ENCODE data around the gene PEX16. TPM values are rescaled to one million over a fixed set of nuclear protein-coding genes. Genes with fewer than 3 reads are reported as not detected.

Gene PEX16
- total and polyA plus RNA-seq, 9 of the 15 experiments (the other 6 are each of a cell fraction or from before 2014, with no cell fraction given): 1.5 to 43.9 (median 14.6) TPM

GRCh38 chr11:45964911-45965389, 47.3 kb upstream of the PEX16 start:
- intact Hi-C loops (cut with micrococcal nuclease): loop anchor here (1.0 to 2.0 kb wide), 2 partner anchors 30 to 41 kb away; no protein-coding TSS in a partner anchor
- peak; percentile 98 for ATAC-seq
- Histone ChIP-seq H2AFZ (ENCODE audit: low read depth, low read length) (peak overlapping the region; percentile 61; the same call in 1 of the 2 replicates), H4K20me1 (replicated peaks; ENCODE audit: control insufficient read depth, insufficient read depth, low read length) (no peaks in the 10 kb centered on the region), H3K79me2 (ENCODE audit: control insufficient read depth, insufficient read depth, low read length) (no peaks in the 10 kb centered on the region), H3K27me3 (ENCODE audit: control insufficient read depth in 2 of 2, insufficient read depth in 2 of 2, low read length in 2 of 2) (no peaks in the 10 kb centered on the region), H3K36me3 (ENCODE audit: control insufficient read depth, insufficient read depth, low read length) (peaks cover 39% of the 10 kb centered on the region; the same call in 2 of the 3 replicates), H3K9me3 (replicated peaks; ENCODE audit: control insufficient read depth, insufficient read depth, low read depth, low read length) (no peaks in the 10 kb centered on the region), H3K4me2 (ENCODE audit: insufficient read depth, low read length) (no peak overlapping the region), H3K9ac (ENCODE audit: insufficient read depth in 1 of 2, low read depth in 2 of 2, low read length in 2 of 2) (0 out of 4 replicates have a peak overlapping the region, but pooled peaks of 1 of the 2 experiments have one; percentile 15), H3K4me3 (no peak overlapping the region), H3K9me1 (ENCODE audit: control insufficient read depth, insufficient read depth, low read length) (no peaks in the 10 kb centered on the region), H3K4me1 (replicated peaks in 1 of 2; ENCODE audit: control insufficient read depth in 2 of 2, insufficient read depth in 2 of 2, low read length in 2 of 2) (peaks cover 3 to 6% of the 10 kb centered on the region in 2 experiments; a peak in 3 of 5 replicates), H3K27ac (ENCODE audit: extremely low read depth, low read depth, low read length) (no peak overlapping the region; the same call in 2 of the 3 replicates)
- BruUV-seq (replicated peaks): no TSS peak
- ChIA-PET POLR2A (interaction anchor here (0.6 to 3.4 kb wide), 12 partner anchors 12 to 359 kb away, joined by 3 to 26 read pairs (median 3); no protein-coding TSS in a partner anchor), CTCF (ENCODE audit: low intra/inter-chr PET ratio) (interaction anchor here (0.6 to 4.9 kb wide), 8 partner anchors 12 to 417 kb away, joined by 3 to 36 read pairs (median 3); no protein-coding TSS in a partner anchor)
- WGBS (ENCODE audit: insufficient coverage, low coverage, missing lambda C conversion rate): 16% methylated on average over 9 of the region's 9 CpGs
- in situ Hi-C loops (cut with MboI): no loop called here
- peak; percentile 76 to 87 (median 80) for DNase-seq (ENCODE audit: extremely low read depth in 1 of 4, low spot score in 3 of 4)
- FAIRE-seq: peak; percentile 99
- TF ChIP-seq FOSL1 (tag; conservative IDR thresholded peaks at IDR 0.05) (no peak), USF1 (CRISPR knock-in tag; IDR thresholded peaks at IDR 0.05) (peak; percentile 36; the same call in 1 of the 2 replicates), ETV6 (IDR thresholded peaks at IDR 0.05; ENCODE audit: borderline replicate concordance in 1 of 2, low read depth in 2 of 2, low read length in 1 of 2) (no peak), ETV6 (CRISPR knock-in tag; IDR thresholded peaks at IDR 0.05; ENCODE audit: borderline replicate concordance) (no peak), ZNF561 (CRISPR knock-in tag; conservative IDR thresholded peaks at IDR 0.05) (no peak), MTA3 (IDR thresholded peaks at IDR 0.05; ENCODE audit: borderline replicate concordance) (peak; percentile 67), EWSR1 (IDR thresholded peaks at IDR 0.05; ENCODE audit: borderline replicate concordance, low read depth, partially characterized antibody) (no peak), MYBL2 (IDR thresholded peaks at IDR 0.05; ENCODE audit: low read depth) (no peak), MYBL2 (CRISPR knock-in tag; IDR thresholded peaks at IDR 0.05; ENCODE audit: borderline replicate concordance) (no peak), MAX (CRISPR knock-in tag; IDR thresholded peaks at IDR 0.05) (0 out of 2 replicates have a peak, but pooled peaks have one; percentile 25), SIRT6 (IDR thresholded peaks at IDR 0.05; ENCODE audit: low read depth, low read length) (no peak), TCF7 (IDR thresholded peaks at IDR 0.05; ENCODE audit: borderline replicate concordance) (no peak)

All from K562 (cell line).